ENCODE data around the gene PUDP.

Gene PUDP

DNA sequence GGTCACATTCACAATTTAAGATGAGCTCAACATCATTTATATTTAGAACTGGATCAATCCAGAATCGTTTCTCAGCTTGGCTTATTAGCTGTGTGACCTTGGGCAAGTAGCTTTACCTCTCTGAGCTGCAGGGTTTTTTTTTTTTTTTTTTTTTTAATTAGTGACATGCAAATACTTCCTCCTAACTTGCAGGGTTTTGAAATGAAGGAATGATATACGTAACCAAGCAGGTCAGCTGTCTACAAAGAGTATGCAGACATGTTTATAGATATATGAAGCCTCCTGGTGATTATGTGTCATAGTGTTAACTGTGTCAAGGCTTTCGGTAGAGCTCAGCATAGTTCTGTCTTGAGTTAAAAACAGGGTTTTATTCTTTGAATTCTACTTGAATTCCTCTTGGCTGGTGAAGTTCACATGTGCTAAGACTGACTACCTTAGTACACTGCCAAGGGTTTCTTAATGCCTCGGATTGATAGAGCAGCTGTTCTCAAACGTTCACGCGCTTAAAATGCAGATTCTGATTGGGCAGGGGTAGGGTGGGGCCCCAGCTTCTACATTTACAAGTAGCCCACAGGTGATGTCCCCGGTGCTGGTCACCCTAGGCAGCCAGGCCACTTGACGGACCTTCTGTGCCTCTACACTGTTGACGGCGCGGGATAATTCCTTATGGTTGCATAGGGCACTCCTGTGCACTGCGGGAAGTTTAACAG, 1.1 kb downstream of the PUDP start:
- no peak for DNase-seq (ENCODE audit: low read depth in 2 of 2)

- DNase-seq (ENCODE audit: low read depth in 2 of 2), result no peak
Observed at GRCh38 chrX:7146020-7146702, 1.8 kb downstream of the PUDP start.

- no peak for DNase-seq (ENCODE audit: low read depth in 2 of 2)
Observed at GRCh38 chrX:7145454-7145853, 2.5 kb downstream of the PUDP start.

- DNase-seq (ENCODE audit: low read depth in 2 of 2), result no peak
Observed at GRCh38 chrX:7143941-7144525, 3.9 kb downstream of the PUDP start.

GRCh38 chrX:7143076-7143475, 4.9 kb downstream of the PUDP start:
- no peak for DNase-seq (ENCODE audit: low read depth in 2 of 2)

DNA sequence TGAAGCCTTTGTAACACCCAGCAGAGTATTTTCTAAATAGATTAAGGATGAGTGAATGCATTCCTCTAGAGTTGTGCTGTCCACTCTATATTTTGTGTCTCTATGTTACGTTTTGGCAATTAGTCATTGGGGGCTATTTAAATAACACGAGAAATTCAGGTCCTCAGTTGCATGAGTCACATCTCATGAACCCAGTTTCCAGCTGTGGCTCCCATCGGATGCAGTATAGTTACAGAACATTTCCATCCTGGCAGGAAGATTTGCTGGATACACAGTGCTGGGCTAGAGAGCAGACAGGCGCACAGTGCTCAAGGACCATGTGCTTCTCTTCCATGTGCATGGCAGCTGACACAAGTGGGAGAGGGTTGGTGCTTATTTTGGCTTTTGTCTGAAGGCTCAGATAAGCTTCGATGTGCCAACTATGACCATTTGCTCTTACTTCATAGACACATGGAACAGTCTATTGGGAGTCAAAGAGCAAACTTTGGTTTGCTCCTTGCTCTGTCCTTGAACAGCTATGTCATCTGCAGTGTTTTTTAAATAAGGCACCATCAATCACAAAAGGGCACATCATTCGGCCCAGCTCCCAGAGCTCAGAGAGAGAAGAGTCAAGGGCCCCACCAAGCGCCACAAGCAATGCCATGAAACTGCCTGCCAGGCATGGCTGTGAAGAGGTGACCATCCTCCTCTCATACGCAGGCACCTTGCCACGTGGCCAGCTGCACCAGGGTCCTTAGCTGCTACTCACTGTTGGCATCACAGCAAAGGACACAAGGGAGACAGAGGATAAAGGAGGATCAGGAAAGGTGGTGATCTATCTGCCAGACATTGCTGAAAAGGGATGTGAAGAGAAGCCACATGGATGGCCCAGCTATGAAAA, 8.5 kb downstream of the PUDP start:
- DNase-seq (ENCODE audit: low read depth in 2 of 2), result no peak

- DNase-seq (ENCODE audit: low read depth in 2 of 2), result no peak
Observed at GRCh38 chrX:7134981-7135380, 13.0 kb downstream of the PUDP start.

GRCh38 chrX:7133050-7133440, 14.9 kb downstream of the PUDP start:
- no peak for DNase-seq (ENCODE audit: low read depth in 2 of 2)

DNA sequence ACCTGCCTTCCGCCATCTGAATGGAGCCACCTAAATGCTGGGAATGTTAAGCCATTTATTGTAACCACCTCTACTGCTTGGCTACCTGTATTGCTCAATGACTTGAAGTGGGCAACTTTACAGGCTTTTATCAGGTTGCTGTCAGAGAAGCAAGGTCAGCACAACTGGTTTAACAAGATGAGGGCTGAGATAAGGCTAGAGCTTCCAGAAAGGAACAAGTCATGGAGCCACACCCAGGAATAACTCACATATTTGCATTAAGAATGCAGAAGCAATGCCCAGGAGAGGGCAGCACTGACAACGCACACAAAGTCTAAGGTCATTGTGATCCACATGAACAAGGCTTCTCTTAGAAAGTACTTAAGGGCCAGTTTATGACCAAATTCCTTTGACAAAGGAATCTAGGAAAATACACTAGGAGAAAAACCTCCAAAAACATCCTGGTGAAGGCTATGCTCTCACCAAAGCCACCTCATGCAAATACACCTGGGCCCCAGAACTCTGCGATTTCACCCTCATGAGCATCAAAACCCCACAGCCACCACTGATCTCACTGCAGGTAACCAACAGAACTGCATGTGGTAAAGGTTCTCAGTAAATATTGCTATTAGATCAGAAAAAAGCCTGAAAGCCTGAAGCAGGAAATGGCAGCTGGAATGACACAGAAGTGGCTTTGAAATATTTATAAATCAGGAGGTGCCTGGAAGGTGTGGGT, 15.5 kb downstream of the PUDP start:
- no peak for DNase-seq (ENCODE audit: low read depth in 2 of 2)

GRCh38 chrX:7131621-7132020, 16.3 kb downstream of the PUDP start:
- DNase-seq (ENCODE audit: low read depth in 2 of 2), result no peak

GRCh38 chrX:7127056-7127455, 20.9 kb downstream of the PUDP start:
- DNase-seq (ENCODE audit: low read depth in 2 of 2), result no peak

- no peak for DNase-seq (ENCODE audit: low read depth in 2 of 2)
Observed at GRCh38 chrX:7120878-7121219, 27.1 kb downstream of the PUDP start.

- DNase-seq (ENCODE audit: low read depth in 2 of 2), result no peak
Observed at GRCh38 chrX:7119950-7120877, 27.7 kb downstream of the PUDP start.

GRCh38 chrX:7117587-7117986, 30.4 kb downstream of the PUDP start:
- no peak for DNase-seq (ENCODE audit: low read depth in 2 of 2)

DNA sequence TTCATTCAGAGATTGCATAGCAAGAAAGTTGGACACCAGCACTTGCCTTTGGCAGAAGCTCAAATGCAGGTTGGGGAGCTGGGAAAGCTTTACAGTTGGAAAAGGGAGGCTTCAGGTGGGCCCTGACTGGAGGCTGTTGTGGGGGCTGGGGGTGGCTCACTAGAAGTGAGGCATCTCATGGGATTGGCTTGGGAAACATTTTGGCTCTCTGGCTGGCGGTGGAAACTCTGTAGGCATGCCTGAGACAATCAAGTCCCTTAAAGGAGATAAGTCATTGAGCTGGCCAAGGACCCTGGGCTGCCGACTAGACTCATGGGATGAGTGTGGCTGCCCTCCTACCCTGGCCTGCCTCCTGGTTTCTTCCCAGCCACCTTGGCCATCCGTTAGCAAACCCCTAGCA, 31.9 kb downstream of the PUDP start:
- DNase-seq (ENCODE audit: low read depth in 2 of 2), result no peak

DNA sequence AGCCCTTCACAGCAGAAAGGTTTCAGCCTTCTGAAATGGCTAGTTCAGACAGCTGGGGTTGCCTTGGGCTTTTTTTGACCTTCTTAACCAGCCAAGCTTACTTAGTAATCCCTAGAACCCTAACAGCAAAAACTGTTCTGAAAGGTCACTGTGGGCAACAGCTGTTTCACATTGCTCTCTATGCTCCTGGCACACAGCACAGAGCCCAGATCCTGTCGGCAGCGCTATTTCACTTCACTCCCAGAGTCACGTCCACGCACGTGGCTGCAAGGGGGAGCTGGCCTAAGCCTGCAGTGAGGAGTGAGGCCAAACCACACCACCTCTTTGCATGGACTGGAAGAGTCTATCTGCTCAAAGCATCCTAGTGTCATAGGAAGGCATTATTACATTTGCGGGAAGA, 32.4 kb downstream of the PUDP start:
- no peak for DNase-seq (ENCODE audit: low read depth in 2 of 2)

DNA sequence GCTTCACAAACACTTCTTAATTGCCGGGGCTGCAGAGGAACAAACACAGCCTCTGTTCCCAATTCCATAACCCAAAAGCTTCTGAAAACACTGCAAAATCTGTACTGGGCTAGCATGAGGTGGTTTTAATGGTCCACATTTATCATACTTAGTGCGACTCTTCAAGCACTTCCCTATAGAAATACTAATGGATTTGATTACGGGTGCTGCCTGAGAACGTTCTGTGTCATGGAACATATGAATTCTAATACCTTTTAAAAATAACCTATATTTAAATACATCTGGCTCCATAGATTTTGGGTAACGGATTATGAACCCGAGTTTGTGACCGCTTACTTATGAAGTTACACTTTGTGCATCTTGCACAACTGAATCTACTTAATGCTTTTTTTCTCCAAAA, 35.9 kb downstream of the PUDP start:
- no peak for DNase-seq (ENCODE audit: low read depth in 2 of 2)

DNA sequence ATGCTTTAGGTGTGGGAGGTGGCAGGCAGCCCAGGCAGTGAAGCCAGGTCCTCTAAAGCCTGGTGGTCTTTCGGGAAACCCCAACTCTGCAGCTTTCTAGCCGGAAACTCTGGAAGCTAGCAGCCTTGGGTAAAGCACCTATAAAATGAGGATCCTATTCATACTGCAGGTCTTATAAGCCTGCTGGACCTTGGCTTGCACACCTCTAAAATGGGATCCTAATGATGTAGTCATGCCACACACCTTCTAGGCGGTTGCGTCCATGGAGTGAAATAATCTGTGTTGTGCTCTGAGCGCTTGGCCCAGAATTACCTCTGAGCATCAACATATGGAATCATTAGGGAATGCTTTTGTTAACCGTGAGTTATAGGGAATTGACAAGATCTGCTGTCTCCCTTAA, 36.4 kb downstream of the PUDP start:
- no peak for DNase-seq (ENCODE audit: low read depth in 2 of 2)

DNA sequence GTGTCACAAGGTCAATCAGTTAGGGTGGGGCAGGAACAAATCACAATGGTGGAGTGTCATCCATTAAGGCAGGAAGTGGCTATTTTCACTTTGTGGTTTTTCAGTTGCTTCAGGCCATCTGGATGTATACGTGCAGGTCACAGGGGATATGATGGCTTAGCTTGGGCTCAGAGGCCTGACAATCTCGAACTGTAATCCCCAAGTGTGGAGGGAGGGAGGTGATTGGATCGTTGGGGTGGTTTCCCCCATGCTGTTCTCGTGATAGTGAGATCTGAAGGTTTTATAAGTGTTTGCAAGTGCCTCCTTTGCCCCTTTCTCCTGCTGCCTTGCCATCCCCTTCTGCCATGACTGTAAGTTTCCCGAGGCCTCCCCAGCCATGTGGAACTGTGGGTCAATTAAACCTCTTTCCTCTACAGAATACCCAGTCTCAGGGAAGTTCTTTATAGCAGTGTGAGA, 37.1 kb downstream of the PUDP start:
- DNase-seq (ENCODE audit: low read depth in 2 of 2), result no peak

All from stimulated activated CD4-positive, alpha-beta T cell treated with anti-CD3 and anti-CD28 coated beads, Interleukin-15, amount 100 ng/mL, for 48 hours (primary cell).